Heart right ventricle (tissue), 16 donors: ENCODE measurements around the gene TMEM8B. TPM values are rescaled to one million over a fixed set of nuclear protein-coding genes. Genes with fewer than 3 reads are reported as not detected.

ENCODE experiments used
- ATAC-seq, 8 donors: fragments of 200-7000 bp; cut with Tn5 transposase; one replicate each; pipeline ENCODE4 v1.9.1; 2020; ENCODE audit warnings: mild to moderate bottlenecking in 8 of 8, moderate library complexity in 8 of 8, moderate number of reproducible peaks in 1 of 8
- DNase-seq, 2 donors: peaks; one replicate each; pipeline ENCODE4 v3.0.0-alpha.2; 2020
- H3K27ac ChIP-seq, 10 donors: fragments of 200-600 bp; sonication (generic) in 2 of 10; one replicate each; pipeline versions ENCODE4 v1.5.0 to v1.8.0; 2020 to 2022; ENCODE audit warnings: mild to moderate bottlenecking in 3 of 10
- H3K27me3 ChIP-seq, 7 donors: fragments of 200-600 bp; one replicate each; pipeline ENCODE4 v1.8.0; 2021 to 2022; ENCODE audit warnings: mild to moderate bottlenecking in 2 of 7
- H3K36me3 ChIP-seq, 9 donors: fragments of 200-600 bp; sonication (generic) in 1 of 9; one replicate each; pipeline versions ENCODE4 v1.5.0 to v1.8.0; 2020 to 2022; ENCODE audit warnings: mild to moderate bottlenecking in 2 of 9
- H3K4me1 ChIP-seq, 9 donors: fragments of 200-600 bp; sonication (generic) in 1 of 9; one replicate each; pipeline versions ENCODE4 v1.5.0 to v1.8.0; 2020 to 2022; ENCODE audit warnings: mild to moderate bottlenecking in 4 of 9
- H3K4me3 ChIP-seq, 10 donors: fragments of 200-600 bp; sonication (generic) in 2 of 10; one replicate each; pipeline versions ENCODE4 v1.5.0 to v1.8.0; 2020 to 2022; ENCODE audit warnings: mild to moderate bottlenecking in 7 of 10, moderate library complexity in 2 of 10
- H3K9me3 ChIP-seq, 11 donors: fragments of 200-600 bp in 10 of 11; sonication (generic) in 2 of 11; one replicate each; pipeline versions ENCODE4 v1.5.0 to v1.8.0; 2013 to 2022; ENCODE audit warnings: mild to moderate bottlenecking in 2 of 11, control low read depth in 1 of 11, moderate library complexity in 1 of 11
- CTCF ChIP-seq, 9 donors: fragments of 200-600 bp; sonication (generic) in 2 of 9; IDR thresholded peaks; one replicate each; pipeline versions ENCODE4 v1.5.0 to v1.8.0; 2021 to 2022; ENCODE audit warnings: antibody characterized with exemption in 9 of 9, mild to moderate bottlenecking in 5 of 9, moderate library complexity in 1 of 9
- WGBS, 2 donors: extraction: QIAGEN DNeasy Blood & Tissue Kit; methylation state at CpG; one replicate each; pipeline ENCODE4 v1.1.7; 2013; ENCODE audit warnings: inconsistent platforms in 1 of 2; 5-methylcytosine and 5-hydroxymethylcytosine counted together
- intact Hi-C, 10 donors: fragments of 100-400 bp; cut with DNase I; formaldehyde crosslinking; loops; one replicate each; pipeline versions ENCODE4 v1.11.1 to v1.14.2; 2022
- polyA plus RNA-seq, 2 donors: library from polyadenylated mRNA; stranded (reverse); fragments of 200-250 nt; gene quantifications; one replicate each; pipeline ENCODE4 v1.2.3, GENCODE V29; 2013
- total RNA-seq, 10 donors: library from RNA; stranded (reverse); fragmentation: NEBNext Ultra II Directional in 3 of 10; extraction: Animal tissue kit (Norgen Biotek cat#: 25700) in 3 of 10; gene quantifications; one replicate each; pipeline versions ENCODE4 v1.2.1 to v1.2.4, GENCODE V29; 2021 to 2023
- donor health status: Arrhythmogenic right ventricular cardiomyopathy.
- donor health status: ischemic (EF 13 %, LVEDD 7.1; RV severe dilation, severe dysfunction).
- donor health status: healthy with polysubstance abuse.
- donor health status: DM: no; HTN: yes; CAD: no.
- donor health status: DM: no; HTN: no; CAD: no.
- donor health status: ischemic (EF 25% LVEDD 6.9; RV normal size, moderate dysfunction).
- donor health status: ischemic (EF 25% LVEDD 5.7; RV mildly dilated, moderate dysfunction).
- donor health status: healthy.
- donor health status: DM: yes; HTN: yes; CAD: no.
- donor health status: Ischemic cardiomyopathy.
- donor health status: ischemic (EF 35%, LVEDD 5.7; RV mildly dilated, moderate dysfunction).
- donor health status: nonischemic (EF 11% LVEDD 7.7; RV severe dilation, severe dysfunction).
- donor health status: DM: yes; HTN: yes; CAD: no.
- donor health status: PGD.
- donor health status: ischemic (EF 29% LVEDD 5.4; RV normal size, mild dysfunction).
- donor health status: nonischemic (EF 23%, LVEDD 6.1; RV moderate dilation, normal function).

TMEM8B gene
- total and polyA plus RNA-seq, 12 donors, result 6.7 to 22.9 (median 19.5) TPM

GRCh38 chr9:35914301-35914807 lies 85.3 kb downstream of the TMEM8B start:
- intact Hi-C loops, result no loop called here
- DNase-seq (peak; percentile 83 to 86), ATAC-seq (peak; percentile 79 to 88 (median 84))
- Histone ChIP-seq H3K27me3 (no peaks in the 10 kb centered on the region), H3K4me3 (peak overlapping the region in 1 of 10 donors; percentile 11), H3K36me3 (no peaks in the 10 kb centered on the region), H3K4me1 (peaks cover 19 to 93% (median 62%) of the 10 kb centered on the region in 9 donors), H3K9me3 (no peaks in the 10 kb centered on the region), H3K27ac (peak overlapping the region; percentile 64 to 90 (median 78))
- WGBS, 2 donors, result 7 to 12% methylated on average over 9 of the region's 9 CpGs
- no peak for TF ChIP-seq CTCF (IDR thresholded peaks at IDR 0.05)

Other genes with a start within 250 kb of the TMEM8B start
- 10 to 100 TPM; 18.0 to 33.1 (median 22.7) TPM for gene TESK1, start 224.0 kb upstream of the TMEM8B start, total RNA-seq
- 10 to 100 TPM; 36.4 to 38.8 TPM for gene TESK1, start 224.0 kb upstream of the TMEM8B start, polyA plus RNA-seq
- gene CD72, start 210.8 kb upstream of the TMEM8B start, total RNA-seq, result 1 to 10 TPM in 4 of 10 donors, under 1 TPM in 5, not detected in 1; 0.51 to 6.8 (median 0.54) TPM
- gene CD72, start 210.8 kb upstream of the TMEM8B start, polyA plus RNA-seq, result under 1 TPM; 0.43 to 0.73 TPM
- 1 to 10 TPM in 1 of 10 donors, under 1 TPM in 5, not detected in 4; 0.19 to 3.6 (median 0.33) TPM for gene SIT1, start 178.3 kb upstream of the TMEM8B start, total RNA-seq
- gene SIT1, start 178.3 kb upstream of the TMEM8B start, polyA plus RNA-seq, result under 1 TPM in 1 of 2 donors, not detected in 1; 0.25 TPM
- gene RMRP, start 171.2 kb upstream of the TMEM8B start, total RNA-seq, result over 10,000 TPM in 3 of 10 donors, 1,000 to 10,000 TPM in 7; 3,879 to 14,997 (median 5,788) TPM
- gene RMRP, start 171.2 kb upstream of the TMEM8B start, polyA plus RNA-seq, result 100 to 1,000 TPM in 1 of 2 donors, 10 to 100 TPM in 1; 14.9 to 476 TPM
- 10 to 100 TPM; 37.9 to 54.0 (median 43.9) TPM for gene CCDC107, start 170.9 kb upstream of the TMEM8B start, total RNA-seq
- gene CCDC107, start 170.9 kb upstream of the TMEM8B start, polyA plus RNA-seq, result 100 to 1,000 TPM in 1 of 2 donors, 10 to 100 TPM in 1; 95.3 to 210 TPM
- gene ARHGEF39, start 164.0 kb upstream of the TMEM8B start, total RNA-seq, result under 1 TPM in 8 of 10 donors, not detected in 2; 0.09 to 0.85 (median 0.30) TPM
- gene ARHGEF39, start 164.0 kb upstream of the TMEM8B start, polyA plus RNA-seq, result 1 to 10 TPM in 1 of 2 donors, under 1 TPM in 1; 0.35 to 1.3 TPM
- 10 to 100 TPM in 1 of 10 donors, 1 to 10 TPM in 1, under 1 TPM in 3, not detected in 5; 0.20 to 13.2 (median 0.24) TPM for gene CA9, start 155.3 kb upstream of the TMEM8B start, total RNA-seq
- gene CA9, start 155.3 kb upstream of the TMEM8B start, polyA plus RNA-seq, result 1 to 10 TPM in 1 of 2 donors, not detected in 1; 1.0 TPM
- gene TPM2, start 139.3 kb upstream of the TMEM8B start, total RNA-seq, result 100 to 1,000 TPM; 548 to 922 (median 784) TPM
- gene TPM2, start 139.3 kb upstream of the TMEM8B start, polyA plus RNA-seq, result 1,000 to 10,000 TPM in 1 of 2 donors, 100 to 1,000 TPM in 1; 597 to 1,940 TPM
- gene TLN1, start 97.0 kb upstream of the TMEM8B start, total RNA-seq, result 100 to 1,000 TPM; 206 to 323 (median 238) TPM
- gene TLN1, start 97.0 kb upstream of the TMEM8B start, polyA plus RNA-seq, result 100 to 1,000 TPM in 1 of 2 donors, 10 to 100 TPM in 1; 99.6 to 247 TPM
- 10 to 100 TPM; 16.2 to 29.5 (median 20.2) TPM for gene CREB3, start 96.6 kb upstream of the TMEM8B start, total RNA-seq
- gene CREB3, start 96.6 kb upstream of the TMEM8B start, polyA plus RNA-seq, result 10 to 100 TPM; 24.4 to 39.1 TPM
- 100 to 1,000 TPM in 1 of 10 donors, 10 to 100 TPM in 9; 47.4 to 101 (median 74.7) TPM for gene GBA2, start 80.0 kb upstream of the TMEM8B start, total RNA-seq
- gene GBA2, start 80.0 kb upstream of the TMEM8B start, polyA plus RNA-seq, result 100 to 1,000 TPM in 1 of 2 donors, 10 to 100 TPM in 1; 81.9 to 102 TPM
- gene RGP1, start 79.9 kb upstream of the TMEM8B start, total RNA-seq, result 10 to 100 TPM; 31.1 to 39.4 (median 34.0) TPM
- 1 to 10 TPM; 8.2 to 9.3 TPM for gene RGP1, start 79.9 kb upstream of the TMEM8B start, polyA plus RNA-seq
- gene MSMP, start 75.0 kb upstream of the TMEM8B start, total RNA-seq, result under 1 TPM in 1 of 10 donors, not detected in 9; 0.60 TPM
- under 1 TPM in 1 of 2 donors, not detected in 1; 0.19 TPM for gene MSMP, start 75.0 kb upstream of the TMEM8B start, polyA plus RNA-seq
- gene NPR2, start 37.6 kb upstream of the TMEM8B start, total RNA-seq, result 10 to 100 TPM; 18.9 to 26.4 (median 20.8) TPM
- 10 to 100 TPM; 13.5 to 25.5 TPM for gene NPR2, start 37.6 kb upstream of the TMEM8B start, polyA plus RNA-seq
- gene SPAG8, start 17.0 kb upstream of the TMEM8B start, total RNA-seq, result 1 to 10 TPM in 9 of 10 donors, under 1 TPM in 1; 0.86 to 4.2 (median 2.9) TPM
- 1 to 10 TPM in 1 of 2 donors, under 1 TPM in 1; 0.84 to 6.0 TPM for gene SPAG8, start 17.0 kb upstream of the TMEM8B start, polyA plus RNA-seq
- 10 to 100 TPM; 56.8 to 83.1 (median 76.7) TPM for gene HINT2, start 14.2 kb upstream of the TMEM8B start, total RNA-seq
- gene HINT2, start 14.2 kb upstream of the TMEM8B start, polyA plus RNA-seq, result 100 to 1,000 TPM in 1 of 2 donors, 10 to 100 TPM in 1; 69.9 to 120 TPM
- gene FAM221B, start 496 bp upstream of the TMEM8B start, total RNA-seq, result not detected
- not detected for gene FAM221B, start 496 bp upstream of the TMEM8B start, polyA plus RNA-seq
- gene OR13J1, start 41.2 kb downstream of the TMEM8B start, total RNA-seq, result not detected
- gene OR13J1, start 41.2 kb downstream of the TMEM8B start, polyA plus RNA-seq, result not detected
- gene HRCT1, start 77.0 kb downstream of the TMEM8B start, total RNA-seq, result 1 to 10 TPM; 1.5 to 6.1 (median 2.2) TPM
- 10 to 100 TPM in 1 of 2 donors, 1 to 10 TPM in 1; 7.2 to 13.9 TPM for gene HRCT1, start 77.0 kb downstream of the TMEM8B start, polyA plus RNA-seq
- 10 to 100 TPM in 2 of 10 donors, 1 to 10 TPM in 8; 2.8 to 14.4 (median 5.0) TPM for gene SPAAR, start 80.3 kb downstream of the TMEM8B start, total RNA-seq
- 10 to 100 TPM in 1 of 2 donors, 1 to 10 TPM in 1; 7.4 to 20.8 TPM for gene SPAAR, start 80.3 kb downstream of the TMEM8B start, polyA plus RNA-seq
- gene OR2S2, start 128.9 kb downstream of the TMEM8B start, total RNA-seq, result not detected
- gene OR2S2, start 128.9 kb downstream of the TMEM8B start, polyA plus RNA-seq, result not detected
- gene RECK, start 207.7 kb downstream of the TMEM8B start, total RNA-seq, result 1 to 10 TPM; 4.1 to 5.8 (median 5.2) TPM
- gene RECK, start 207.7 kb downstream of the TMEM8B start, polyA plus RNA-seq, result 1 to 10 TPM; 2.9 to 4.5 TPM